Left renal pelvis (tissue), 4 donors: ENCODE data around the gene NEK10. TPM values are rescaled to one million over a fixed set of nuclear protein-coding genes. Genes with fewer than 3 reads are reported as not detected.

Experiments
- DNase-seq, 4 donors: peaks; one replicate each; pipeline ENCODE4 v3.0.0-alpha.2; 2013; ENCODE audit warnings: low read depth in 4 of 4, low spot score in 3 of 4
- polyA plus RNA-seq, 4 donors: library from polyadenylated mRNA; unstranded; fragments of 120-200 nt; gene quantifications; one replicate each; pipeline ENCODE4 v1.2.1, GENCODE V29; 2013; ENCODE audit not compliant: insufficient read length in 4 of 4

The NEK10 gene
- polyA plus RNA-seq, 4 donors = 0.46 to 2.1 (median 1.8) TPM

GRCh38 chr3:27254896-27255295 lies 114.3 kb downstream of the NEK10 start:
- DNase-seq = no peak

- peak in 3 of 4 donors; percentile 2 to 7 (median 4) for DNase-seq
These were observed 115.4 kb downstream of the NEK10 start for GRCh38 chr3:27253831-27254230.

- DNase-seq = no peak
These were observed 115.8 kb downstream of the NEK10 start for GRCh38 chr3:27253391-27253790.

GRCh38 chr3:27252646-27253045 lies 116.5 kb downstream of the NEK10 start:
- no peak for DNase-seq

GRCh38 chr3:27244374-27244773 lies 124.8 kb downstream of the NEK10 start:
- no peak for DNase-seq

DNA sequence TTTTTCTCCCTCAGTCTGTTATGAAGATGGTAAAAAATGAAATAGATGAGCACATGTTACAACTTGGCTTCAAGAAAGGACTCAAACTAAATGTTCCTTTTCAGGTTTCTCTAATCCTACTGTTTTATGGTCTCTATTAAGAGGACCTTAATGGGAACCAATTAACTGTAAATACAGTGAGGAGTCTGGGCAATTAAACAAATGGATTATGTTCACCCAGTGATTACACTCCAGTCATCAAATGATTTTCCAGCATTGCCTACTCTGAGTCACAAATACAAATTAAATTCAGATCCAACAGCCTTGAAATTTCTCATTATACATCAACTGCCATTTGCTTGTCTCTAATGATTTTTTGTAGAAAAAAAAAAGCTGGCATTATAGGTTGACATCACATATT lies 129.2 kb downstream of the NEK10 start:
- DNase-seq = no peak

GRCh38 chr3:27228805-27229204 lies 140.4 kb downstream of the NEK10 start:
- DNase-seq = no peak

DNA sequence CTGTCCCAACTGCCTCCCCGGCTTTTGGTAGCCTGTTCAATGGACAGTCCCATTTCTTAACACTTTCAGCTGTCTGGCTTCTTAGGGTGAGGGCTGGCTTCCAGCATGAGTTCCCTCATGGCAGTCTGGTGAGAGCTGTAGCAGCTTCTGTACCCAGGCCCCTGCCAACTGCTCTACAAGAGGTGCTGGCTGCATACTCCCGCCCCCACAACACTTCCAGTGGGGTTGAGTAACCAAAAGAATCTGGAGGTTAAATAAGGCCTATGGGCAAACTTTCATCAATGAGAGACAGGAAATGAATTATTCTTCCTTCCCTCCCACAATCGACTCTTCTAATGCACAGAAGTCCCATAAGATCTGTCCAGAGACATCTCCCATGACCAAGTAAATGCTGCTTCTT lies 145.0 kb downstream of the NEK10 start:
- DNase-seq = no peak

GRCh38 chr3:27221264-27221932 lies 147.8 kb downstream of the NEK10 start:
- no peak for DNase-seq

DNA sequence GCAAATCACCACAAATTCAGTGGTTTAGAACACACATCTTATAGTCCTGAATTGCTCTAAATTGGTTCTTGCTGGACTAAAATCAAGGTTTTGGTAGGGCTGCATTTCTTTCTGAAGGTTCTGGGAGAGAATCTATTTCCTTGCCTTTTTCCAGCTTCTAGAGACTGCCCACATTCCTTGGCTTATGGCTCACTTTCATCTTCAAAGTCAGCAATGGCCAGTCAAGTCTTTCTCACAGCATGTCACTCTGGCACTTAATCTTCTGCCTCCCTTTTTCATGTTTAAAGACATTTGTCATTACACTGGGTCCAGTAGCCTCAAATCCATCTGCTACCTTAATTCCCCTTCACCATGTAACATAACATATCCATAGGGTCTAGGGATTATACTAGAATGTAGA lies 149.0 kb downstream of the NEK10 start:
- DNase-seq = no peak

GRCh38 chr3:27219127-27219845 lies 149.9 kb downstream of the NEK10 start:
- DNase-seq = no peak

DNA sequence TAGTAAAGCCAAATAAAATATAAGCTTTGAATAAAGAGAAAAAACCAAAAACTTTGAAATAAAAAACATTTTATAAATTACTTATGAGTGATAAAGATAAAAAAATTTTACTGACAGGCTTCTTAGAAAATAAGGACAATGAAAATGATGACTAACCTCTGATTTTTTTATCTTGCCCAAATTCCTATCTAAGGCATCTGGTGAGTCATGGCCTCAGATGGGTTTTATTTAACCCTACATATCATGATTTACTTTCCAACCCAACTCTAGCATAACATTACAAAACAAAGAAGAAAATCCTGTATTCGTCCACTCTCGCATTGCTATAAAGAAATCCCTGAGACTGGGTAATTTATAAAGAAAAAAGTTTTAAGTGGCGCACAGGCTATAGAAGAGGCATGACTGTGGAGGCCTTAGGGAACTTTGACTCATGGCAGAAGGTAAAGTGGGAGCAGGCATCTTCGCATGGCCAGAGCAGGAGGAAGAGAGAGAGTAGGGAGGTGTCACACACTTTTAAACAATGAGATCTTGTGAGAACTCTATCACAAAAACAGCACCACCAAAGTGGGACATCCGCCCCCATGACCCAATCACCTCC lies 152.1 kb downstream of the NEK10 start:
- DNase-seq = no peak

- DNase-seq = no peak
These were observed 152.8 kb downstream of the NEK10 start for GRCh38 chr3:27216295-27216855.

GRCh38 chr3:27213450-27213849 lies 155.7 kb downstream of the NEK10 start:
- no peak for DNase-seq

DNA sequence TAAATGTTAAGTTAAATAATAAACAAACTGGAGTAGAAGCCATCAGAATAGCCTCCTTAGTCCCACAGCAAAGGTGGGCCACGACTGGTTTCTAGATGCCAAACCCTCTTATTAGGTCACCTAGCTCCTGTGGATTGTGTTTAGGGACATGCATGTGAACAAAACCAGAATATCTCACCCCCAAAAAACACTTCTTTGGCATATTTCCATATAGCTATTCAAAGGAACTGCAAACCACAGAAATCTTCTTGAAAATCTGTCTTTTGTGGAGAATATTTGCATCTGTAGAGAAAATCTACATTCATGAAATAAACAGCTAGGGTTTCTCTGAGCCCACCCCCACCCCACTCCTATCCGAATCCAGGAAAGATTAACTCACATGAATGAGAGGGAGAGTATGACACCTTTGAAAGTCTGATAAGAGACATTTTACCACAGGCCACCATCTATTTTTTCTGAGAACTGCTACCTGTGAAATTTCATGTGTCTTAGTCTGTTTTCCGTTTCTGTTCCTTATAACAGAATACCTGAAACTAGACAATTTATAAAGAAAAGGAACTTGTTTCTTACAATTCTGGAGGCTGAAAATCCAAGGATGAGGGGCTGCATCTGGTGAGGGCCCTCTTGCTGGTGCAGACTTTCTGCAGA lies 159.4 kb downstream of the NEK10 start:
- no peak for DNase-seq

DNA sequence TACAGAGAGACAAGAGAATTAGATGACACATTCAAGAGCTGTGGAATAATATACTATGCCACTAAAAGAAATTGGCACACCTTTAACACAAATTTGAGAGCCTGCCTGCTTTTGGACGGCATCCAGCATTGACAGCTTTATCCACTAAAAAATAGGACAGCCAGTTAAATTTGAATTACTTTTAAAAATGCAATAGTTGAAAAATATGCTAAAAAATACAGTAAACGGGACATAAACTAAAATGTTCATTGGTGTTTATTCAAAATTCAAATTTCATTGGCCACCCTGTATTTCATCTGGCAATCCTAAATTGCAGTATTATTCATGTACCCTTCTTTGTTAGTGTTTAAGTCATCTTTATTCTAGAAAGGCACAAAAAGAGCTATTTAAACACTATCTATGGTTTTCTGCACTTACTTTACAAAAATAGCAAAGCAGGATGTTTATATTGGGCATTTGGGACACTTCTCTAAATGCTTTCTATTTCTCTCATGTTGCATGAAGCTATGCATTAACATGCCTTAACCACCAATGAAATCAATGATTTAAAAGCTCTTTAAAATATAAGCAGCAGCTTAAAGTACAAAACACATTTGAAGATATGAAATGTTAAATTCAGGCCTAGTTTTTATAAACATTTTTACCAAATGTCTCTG lies 160.1 kb downstream of the NEK10 start:
- DNase-seq = no peak

GRCh38 chr3:27202959-27203358 lies 166.2 kb downstream of the NEK10 start:
- DNase-seq = no peak

DNA sequence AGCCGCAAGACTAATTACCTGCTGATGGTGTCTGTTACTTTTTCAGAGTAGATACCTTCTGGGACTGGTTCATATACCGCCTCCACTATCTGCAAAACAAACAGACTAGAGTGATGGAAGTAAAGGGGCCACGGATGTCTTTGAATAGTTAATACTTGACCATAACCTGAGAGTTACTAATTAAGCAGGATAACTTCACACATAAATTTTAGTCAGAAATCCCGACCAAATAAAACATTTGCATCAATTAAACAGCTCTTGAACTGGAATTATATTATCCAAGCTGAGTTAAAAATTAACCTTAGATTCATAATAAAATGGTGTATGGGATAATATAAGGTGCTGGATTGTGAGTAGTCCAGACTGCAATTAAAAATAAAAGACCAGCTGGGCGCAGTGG lies 167.7 kb downstream of the NEK10 start:
- DNase-seq = peak in 2 of 4 donors; percentile 3

GRCh38 chr3:27200721-27201489 lies 168.3 kb downstream of the NEK10 start:
- no peak for DNase-seq
